GM12873 (cell line): Measurements from ENCODE around the gene HMCN2.

ENCODE experiments used
- TF ChIP-seq, protein P1 (sequence below): IDR thresholded peaks from 2 replicates; pipeline ENCODE4 v1.5.1; 2012; ENCODE audit warnings: low read depth, mild to moderate bottlenecking, moderate library complexity, low read length, control low read depth; ENCODE audit not compliant: insufficient read depth; ENCODE audit errors: missing control alignments

HMCN2 gene

GRCh38 chr9:130426883-130427282 is 161.3 kb downstream of the HMCN2 start:
- TF ChIP-seq, protein P1, sequence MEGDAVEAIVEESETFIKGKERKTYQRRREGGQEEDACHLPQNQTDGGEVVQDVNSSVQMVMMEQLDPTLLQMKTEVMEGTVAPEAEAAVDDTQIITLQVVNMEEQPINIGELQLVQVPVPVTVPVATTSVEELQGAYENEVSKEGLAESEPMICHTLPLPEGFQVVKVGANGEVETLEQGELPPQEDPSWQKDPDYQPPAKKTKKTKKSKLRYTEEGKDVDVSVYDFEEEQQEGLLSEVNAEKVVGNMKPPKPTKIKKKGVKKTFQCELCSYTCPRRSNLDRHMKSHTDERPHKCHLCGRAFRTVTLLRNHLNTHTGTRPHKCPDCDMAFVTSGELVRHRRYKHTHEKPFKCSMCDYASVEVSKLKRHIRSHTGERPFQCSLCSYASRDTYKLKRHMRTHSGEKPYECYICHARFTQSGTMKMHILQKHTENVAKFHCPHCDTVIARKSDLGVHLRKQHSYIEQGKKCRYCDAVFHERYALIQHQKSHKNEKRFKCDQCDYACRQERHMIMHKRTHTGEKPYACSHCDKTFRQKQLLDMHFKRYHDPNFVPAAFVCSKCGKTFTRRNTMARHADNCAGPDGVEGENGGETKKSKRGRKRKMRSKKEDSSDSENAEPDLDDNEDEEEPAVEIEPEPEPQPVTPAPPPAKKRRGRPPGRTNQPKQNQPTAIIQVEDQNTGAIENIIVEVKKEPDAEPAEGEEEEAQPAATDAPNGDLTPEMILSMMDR, result no peak

GRCh38 chr9:130427326-130427725 is 161.8 kb downstream of the HMCN2 start:
- TF ChIP-seq, protein P1, result no peak

DNA sequence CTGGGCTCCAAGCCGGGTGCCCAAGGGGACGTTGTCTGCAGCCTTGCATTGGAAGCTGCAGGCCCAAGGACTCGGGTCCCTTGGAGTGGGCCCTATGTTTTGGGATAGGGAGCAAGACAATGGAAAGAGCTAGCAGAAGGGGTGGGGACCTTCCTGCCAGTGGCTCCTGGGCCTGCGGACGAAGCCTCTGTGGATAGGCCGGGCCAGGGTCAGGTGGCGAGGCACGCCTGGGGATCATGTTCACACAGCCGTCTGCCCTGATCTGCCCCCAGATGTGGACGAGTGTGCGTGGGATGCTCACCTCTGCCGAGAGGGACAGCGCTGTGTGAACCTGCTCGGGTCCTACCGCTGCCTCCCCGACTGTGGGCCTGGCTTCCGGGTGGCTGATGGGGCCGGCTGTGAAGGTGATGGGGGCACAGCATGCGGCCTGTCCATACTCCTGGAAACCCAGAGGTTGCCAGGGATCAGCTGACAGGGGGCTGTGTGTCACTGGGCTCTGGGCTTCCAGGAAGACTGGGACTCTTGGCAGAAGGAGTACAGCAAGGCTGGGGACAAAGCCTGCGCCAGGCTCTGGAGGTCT is 162.6 kb downstream of the HMCN2 start:
- TF ChIP-seq, protein P1, result no peak

DNA sequence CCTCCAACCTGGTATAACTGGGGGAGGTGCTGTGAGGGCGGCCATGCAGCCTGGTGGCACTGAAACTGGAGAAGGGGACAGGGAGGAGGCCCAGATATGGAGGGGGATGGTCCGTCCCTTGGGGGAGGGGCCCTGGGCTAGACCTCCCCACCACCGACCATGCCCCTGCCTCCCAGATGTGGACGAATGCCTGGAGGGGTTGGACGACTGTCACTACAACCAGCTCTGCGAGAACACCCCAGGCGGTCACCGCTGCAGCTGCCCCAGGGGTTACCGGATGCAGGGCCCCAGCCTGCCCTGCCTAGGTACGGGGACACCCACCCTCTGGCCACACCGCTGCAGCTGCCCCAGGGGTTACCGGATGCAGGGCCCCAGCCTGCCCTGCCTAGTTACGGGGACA is 163.8 kb downstream of the HMCN2 start:
- TF ChIP-seq, protein P1, result no peak

- TF ChIP-seq, protein P1, result no peak
Observed at GRCh38 chr9:130429831-130430230, 164.3 kb downstream of the HMCN2 start.

DNA sequence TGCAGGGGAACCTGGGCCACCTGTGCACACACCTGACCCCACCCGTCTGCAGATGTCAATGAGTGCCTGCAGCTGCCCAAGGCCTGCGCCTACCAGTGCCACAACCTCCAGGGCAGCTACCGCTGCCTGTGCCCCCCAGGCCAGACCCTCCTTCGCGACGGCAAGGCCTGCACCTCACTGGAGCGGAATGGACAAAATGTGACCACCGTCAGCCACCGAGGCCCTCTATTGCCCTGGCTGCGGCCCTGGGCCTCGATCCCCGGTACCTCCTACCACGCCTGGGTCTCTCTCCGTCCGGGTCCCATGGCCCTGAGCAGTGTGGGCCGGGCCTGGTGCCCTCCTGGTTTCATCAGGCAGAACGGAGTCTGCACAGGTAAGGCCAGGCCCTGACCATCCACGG is 164.7 kb downstream of the HMCN2 start:
- TF ChIP-seq, protein P1, result no peak

GRCh38 chr9:130430734-130431535 is 165.4 kb downstream of the HMCN2 start:
- TF ChIP-seq, protein P1, result no peak
